ENCODE measurements around the gene PRSS23.

- TF ChIP-seq CTCF (IDR thresholded peaks at IDR 0.05) (peak; percentile 8), EZH2phosphoT487 (IDR thresholded peaks at IDR 0.05) (no peak), EZH2 (IDR thresholded peaks at IDR 0.05) (no peak)
These were observed 18.8 kb upstream of the PRSS23 start for GRCh38 chr11:86781546-86781945.

Data from neural progenitor cell (in vitro differentiated cells).